ENCODE results near the gene STN1. TPM values are rescaled to one million over a fixed set of nuclear protein-coding genes. Genes with fewer than 3 reads are reported as not detected.

STN1 gene, protein sequence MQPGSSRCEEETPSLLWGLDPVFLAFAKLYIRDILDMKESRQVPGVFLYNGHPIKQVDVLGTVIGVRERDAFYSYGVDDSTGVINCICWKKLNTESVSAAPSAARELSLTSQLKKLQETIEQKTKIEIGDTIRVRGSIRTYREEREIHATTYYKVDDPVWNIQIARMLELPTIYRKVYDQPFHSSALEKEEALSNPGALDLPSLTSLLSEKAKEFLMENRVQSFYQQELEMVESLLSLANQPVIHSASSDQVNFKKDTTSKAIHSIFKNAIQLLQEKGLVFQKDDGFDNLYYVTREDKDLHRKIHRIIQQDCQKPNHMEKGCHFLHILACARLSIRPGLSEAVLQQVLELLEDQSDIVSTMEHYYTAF
- total RNA-seq = 14.1 TPM

DNA sequence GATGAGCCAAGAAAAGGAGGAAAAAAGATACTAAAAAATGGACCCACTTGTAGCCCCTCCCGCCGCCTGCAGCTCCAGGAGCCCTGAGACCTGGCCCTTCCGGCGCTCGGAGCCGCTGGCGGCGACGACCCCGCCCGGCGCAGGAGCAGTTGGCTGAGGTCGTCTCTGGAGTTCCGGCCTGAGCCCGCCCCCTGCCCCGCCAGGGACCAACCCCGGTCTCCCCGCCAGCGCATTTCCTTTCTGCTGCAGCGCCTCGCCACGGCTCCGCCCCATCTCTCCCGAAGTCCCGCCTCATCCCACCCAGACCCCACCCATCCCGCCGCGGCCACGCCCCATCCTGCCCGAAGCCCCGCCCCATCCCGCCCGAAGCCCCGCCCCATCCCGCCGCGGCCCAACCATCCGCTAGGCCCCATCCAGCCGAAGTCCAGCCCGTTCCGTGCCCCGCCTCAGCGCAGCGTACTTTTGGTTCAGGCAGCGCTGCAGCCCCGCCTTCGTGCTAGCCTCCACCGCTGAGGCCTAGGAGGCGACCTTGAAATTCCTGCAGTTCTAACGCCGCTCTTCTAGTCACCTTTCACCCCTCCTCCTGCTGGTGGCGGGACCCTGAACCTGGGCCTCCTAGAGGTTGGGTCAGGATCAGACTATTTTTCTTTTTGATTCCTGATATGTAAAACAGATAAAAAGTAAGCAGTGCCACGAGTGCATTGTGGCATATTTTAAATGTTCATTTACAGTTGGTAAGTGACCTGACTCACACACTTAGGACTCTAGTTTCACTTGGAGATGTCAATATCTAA is at the start of gene STN1:
STN1 (minus strand) TSS at position 132 of the 794 bp plus-strand sequence. CDS start 590 bp downstream, outside the sequence.

DNA sequence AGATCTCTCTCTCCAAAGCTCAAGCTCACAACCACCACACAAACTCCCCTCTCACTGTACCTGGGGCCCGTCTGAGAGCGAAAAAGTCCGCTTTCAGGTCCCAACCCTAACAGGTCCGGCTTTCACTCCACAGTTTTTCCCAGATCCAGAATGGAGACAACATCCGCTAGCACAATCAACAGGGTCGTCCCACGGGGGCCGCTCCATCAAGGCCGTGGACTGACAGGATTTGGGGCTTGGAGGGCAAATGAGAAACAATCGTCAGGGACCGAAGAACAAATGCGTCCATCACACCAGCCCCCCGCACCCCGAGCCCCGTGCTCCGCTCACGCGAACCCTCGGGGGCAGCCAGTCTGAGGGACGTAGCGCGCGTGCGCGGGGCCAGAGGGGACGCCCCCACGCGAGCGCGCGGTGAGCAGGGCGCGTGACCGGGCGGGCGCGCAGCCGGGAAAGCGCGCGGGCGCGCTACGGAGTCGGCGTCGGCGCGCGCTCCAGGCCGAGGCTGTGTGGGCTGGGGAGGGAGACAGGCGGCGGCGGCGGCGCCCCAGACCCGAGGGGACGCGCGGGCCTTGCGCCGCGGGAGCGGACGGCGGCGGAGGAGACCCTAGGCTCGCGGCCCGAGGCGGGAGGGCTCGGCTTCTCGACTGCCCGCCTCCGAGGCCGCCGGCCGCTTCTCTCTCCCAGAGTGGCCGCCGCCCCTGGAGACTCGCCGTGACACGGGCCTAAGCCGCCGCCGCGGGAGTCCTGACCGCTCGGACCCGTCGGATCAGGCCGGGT is 48.9 kb upstream of the STN1 start, which contains the start of gene SLK:
SLK (plus strand) TSS at position 470 of the 777 bp plus-strand sequence. CDS start 606 bp downstream, outside the sequence.

GRCh38 chr10:103855424-103855823 is 62.6 kb downstream of the STN1 start, which contains the start of gene SH3PXD2A:
Gene SH3PXD2A, minus strand, starts transcription at chr10:103855576. Its CDS starts 310 bp downstream, at chr10:103855266.

Other genes starting within 250 kb of the STN1 start
- gene SH3PXD2A, start 62.6 kb downstream of the STN1 start, total RNA-seq = 10.8 TPM
- 40.8 TPM for gene SLK, start 49.0 kb upstream of the STN1 start, total RNA-seq
- gene COL17A1, start 167.7 kb upstream of the STN1 start, total RNA-seq = under 0.01 TPM
- gene SFR1, start 204.0 kb upstream of the STN1 start, total RNA-seq = 8.3 TPM

All from diencephalon (tissue), 1 donor.